CD4-positive, alpha-beta T cell (primary cell): ENCODE results near the gene GTF2H4. TPM values are rescaled to one million over a fixed set of nuclear protein-coding genes. Genes with fewer than 3 reads are reported as not detected.

Source experiments
- ATAC-seq: fragments of 200-7000 bp; cut with Tn5 transposase; one replicate; pipeline ENCODE4 v1.10.0; 2022; ENCODE audit warnings: mild to moderate bottlenecking; ENCODE audit not compliant: poor library complexity
- CTCF ChIA-PET: fragments of 350-600 bp; sonication (Branson Sonifier 250); formaldehyde crosslinking; loops from one replicate; lab custom pipeline; 2021; ENCODE audit warnings: antibody characterized with exemption, inconsistent platforms; lab: Charles Lee
- POLR2A ChIA-PET: fragments of 350-600 bp; sonication (Branson Sonifier 250); formaldehyde crosslinking; loops from one replicate; lab custom pipeline; 2021; ENCODE audit warnings: antibody characterized with exemption, inconsistent platforms; lab: Charles Lee
- DNase-seq, 14 experiments: peaks; one replicate each; pipeline ENCODE4 v3.0.0-alpha.2; 2013 to 2020; ENCODE audit warnings: mixed read lengths in 2 of 14
- H3K27ac ChIP-seq, 2 donors: one replicate each; pipeline versions ENCODE4 v1.5.1 to v1.7.0; 2013; ENCODE audit warnings: low read length in 2 of 2, low read depth in 1 of 2, mild to moderate bottlenecking in 1 of 2
- H3K27me3 ChIP-seq, 2 experiments: 1 replicate in 1 of 2; 2 replicates in 1 of 2; pipeline versions ENCODE4 v1.6.1 to v1.7.0; 2013; ENCODE audit warnings: low read length in 2 of 2, control low read depth in 1 of 2, mild to moderate bottlenecking in 1 of 2, moderate library complexity in 1 of 2; ENCODE audit not compliant: insufficient read depth in 2 of 2, control insufficient read depth in 1 of 2
- H3K36me3 ChIP-seq: one replicate; pipeline ENCODE4 v1.6.1; 2013; ENCODE audit warnings: low read length, control low read depth; ENCODE audit not compliant: insufficient read depth
- H3K4me1 ChIP-seq: one replicate; pipeline ENCODE4 v1.6.1; 2013; ENCODE audit warnings: low read length, control low read depth; ENCODE audit not compliant: insufficient read depth
- H3K4me3 ChIP-seq: one replicate; pipeline ENCODE4 v1.5.1; 2013; ENCODE audit warnings: mild to moderate bottlenecking, low read length, moderate library complexity
- H3K9me3 ChIP-seq, 2 experiments: 1 replicate in 1 of 2; 2 replicates in 1 of 2; pipeline versions ENCODE4 v1.6.1 to v1.7.0; 2013; ENCODE audit warnings: low read length in 2 of 2, mild to moderate bottlenecking in 2 of 2, control low read depth in 1 of 2, moderate library complexity in 1 of 2; ENCODE audit not compliant: control insufficient read depth in 1 of 2, insufficient read depth in 1 of 2
- H3K27ac Mint-ChIP-seq: one replicate; pipeline ENCODE4 v1.8.0; 2020; ENCODE audit warnings: mixed read lengths
- H3K27me3 Mint-ChIP-seq: one replicate; pipeline ENCODE4 v1.8.0; 2021; ENCODE audit warnings: mixed read lengths
- H3K36me3 Mint-ChIP-seq: one replicate; pipeline ENCODE4 v1.8.0; 2021; ENCODE audit warnings: low read depth, mixed read lengths
- H3K4me1 Mint-ChIP-seq: one replicate; pipeline ENCODE4 v1.8.0; 2021; ENCODE audit warnings: low read depth, mixed read lengths
- H3K4me3 Mint-ChIP-seq: one replicate; pipeline ENCODE4 v1.8.0; 2020; ENCODE audit warnings: mild to moderate bottlenecking, mixed read lengths
- H3K9me3 Mint-ChIP-seq: one replicate; pipeline ENCODE4 v1.8.0; 2020; ENCODE audit warnings: mixed read lengths
- intact Hi-C, 2 experiments: fragments of 100-400 bp; cut with DNase I in 1 of 2; cut with micrococcal nuclease in 1 of 2; formaldehyde crosslinking; loops; one replicate each; pipeline versions ENCODE4 v1.15.1 to v1.9.0; 2023 to 2025; cut with DNase I, micrococcal nuclease
- total RNA-seq, 174 experiments: library from RNA in 2 of 174; stranded (reverse) in 2 of 174; gene quantifications; one replicate each; pipeline ENCODE4 v1.2.3 and lab custom pipeline; 2021 to 2026
- TF ChIP-seq, protein P1 (sequence below): fragments of 200-600 bp; IDR thresholded peaks from one replicate; pipeline ENCODE4 v1.8.0; 2022; ENCODE audit warnings: antibody characterized with exemption, mild to moderate bottlenecking

Gene GTF2H4
- total RNA-seq, 2 experiments from 2014 or later = 7.7 to 10.7 TPM

DNA sequence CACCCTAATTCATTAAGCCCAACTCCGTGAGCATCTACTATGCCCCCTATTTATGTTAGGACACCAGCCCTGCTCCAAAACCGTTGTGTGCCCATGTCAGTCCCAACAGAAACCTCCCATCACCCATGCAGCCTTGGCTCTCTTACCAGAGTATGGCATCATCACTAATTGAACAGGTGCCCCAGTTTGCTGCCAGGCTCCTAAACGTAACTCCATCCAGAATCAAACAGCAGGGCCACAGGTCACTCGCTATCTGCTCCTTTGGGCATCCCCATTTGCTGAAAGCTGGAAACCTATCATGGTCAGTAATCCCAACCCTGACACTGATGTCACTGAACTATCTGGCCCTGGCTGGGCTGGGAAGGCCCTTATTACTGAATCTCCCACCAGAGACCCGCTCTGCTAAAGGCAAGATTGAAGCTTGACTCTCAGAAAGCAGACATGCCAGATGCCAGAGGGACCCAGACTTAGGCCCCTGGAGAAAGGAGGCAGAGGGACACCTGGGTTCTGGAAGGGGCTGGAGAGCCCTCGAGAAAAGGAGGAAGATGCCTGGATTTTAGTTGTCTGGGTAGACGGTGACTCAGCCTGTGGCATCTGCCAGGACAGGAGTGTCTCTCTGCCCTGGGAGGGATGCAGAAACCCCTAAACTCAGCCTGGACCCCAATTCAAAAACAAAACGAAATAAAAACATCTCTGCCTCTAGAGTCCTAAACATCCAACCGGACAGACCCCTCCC is 46.8 kb downstream of the GTF2H4 start:
- H3K27ac ChIP-seq = peak overlapping the region in 1 of 2 donors; percentile 67
- Mint-ChIP-seq H3K27ac (peak overlapping the region; percentile 85), H3K27me3 (peaks cover 43% of the 10 kb centered on the region), H3K9me3 (no peaks in the 10 kb centered on the region), H3K4me3 (peak overlapping the region; percentile 90), H3K36me3 (no peaks in the 10 kb centered on the region), H3K4me1 (peaks cover 28% of the 10 kb centered on the region)
- no peaks in the 10 kb centered on the region for H3K9me3 ChIP-seq
- H3K4me3 ChIP-seq = peak overlapping the region; percentile 66
- ChIA-PET POLR2A (interaction anchor here (0.8 to 1.8 kb wide), 8 partner anchors 24 to 628 kb away, joined by 3 to 9 read pairs (median 4); partner anchors contain the start of genes DDR1, GTF2H4, TRIM39 and VARS2), CTCF (no interaction called here)
- H3K27me3 ChIP-seq = peaks cover 0 to 1% of the 10 kb centered on the region in 2 experiments
- H3K4me1 ChIP-seq = peaks cover 17% of the 10 kb centered on the region
- TF ChIP-seq, protein P1, sequence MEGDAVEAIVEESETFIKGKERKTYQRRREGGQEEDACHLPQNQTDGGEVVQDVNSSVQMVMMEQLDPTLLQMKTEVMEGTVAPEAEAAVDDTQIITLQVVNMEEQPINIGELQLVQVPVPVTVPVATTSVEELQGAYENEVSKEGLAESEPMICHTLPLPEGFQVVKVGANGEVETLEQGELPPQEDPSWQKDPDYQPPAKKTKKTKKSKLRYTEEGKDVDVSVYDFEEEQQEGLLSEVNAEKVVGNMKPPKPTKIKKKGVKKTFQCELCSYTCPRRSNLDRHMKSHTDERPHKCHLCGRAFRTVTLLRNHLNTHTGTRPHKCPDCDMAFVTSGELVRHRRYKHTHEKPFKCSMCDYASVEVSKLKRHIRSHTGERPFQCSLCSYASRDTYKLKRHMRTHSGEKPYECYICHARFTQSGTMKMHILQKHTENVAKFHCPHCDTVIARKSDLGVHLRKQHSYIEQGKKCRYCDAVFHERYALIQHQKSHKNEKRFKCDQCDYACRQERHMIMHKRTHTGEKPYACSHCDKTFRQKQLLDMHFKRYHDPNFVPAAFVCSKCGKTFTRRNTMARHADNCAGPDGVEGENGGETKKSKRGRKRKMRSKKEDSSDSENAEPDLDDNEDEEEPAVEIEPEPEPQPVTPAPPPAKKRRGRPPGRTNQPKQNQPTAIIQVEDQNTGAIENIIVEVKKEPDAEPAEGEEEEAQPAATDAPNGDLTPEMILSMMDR = no peak
- ATAC-seq (peak; percentile 9), DNase-seq (no peak)
- intact Hi-C loops = no loop called here
- H3K36me3 ChIP-seq = no peaks in the 10 kb centered on the region

DNA sequence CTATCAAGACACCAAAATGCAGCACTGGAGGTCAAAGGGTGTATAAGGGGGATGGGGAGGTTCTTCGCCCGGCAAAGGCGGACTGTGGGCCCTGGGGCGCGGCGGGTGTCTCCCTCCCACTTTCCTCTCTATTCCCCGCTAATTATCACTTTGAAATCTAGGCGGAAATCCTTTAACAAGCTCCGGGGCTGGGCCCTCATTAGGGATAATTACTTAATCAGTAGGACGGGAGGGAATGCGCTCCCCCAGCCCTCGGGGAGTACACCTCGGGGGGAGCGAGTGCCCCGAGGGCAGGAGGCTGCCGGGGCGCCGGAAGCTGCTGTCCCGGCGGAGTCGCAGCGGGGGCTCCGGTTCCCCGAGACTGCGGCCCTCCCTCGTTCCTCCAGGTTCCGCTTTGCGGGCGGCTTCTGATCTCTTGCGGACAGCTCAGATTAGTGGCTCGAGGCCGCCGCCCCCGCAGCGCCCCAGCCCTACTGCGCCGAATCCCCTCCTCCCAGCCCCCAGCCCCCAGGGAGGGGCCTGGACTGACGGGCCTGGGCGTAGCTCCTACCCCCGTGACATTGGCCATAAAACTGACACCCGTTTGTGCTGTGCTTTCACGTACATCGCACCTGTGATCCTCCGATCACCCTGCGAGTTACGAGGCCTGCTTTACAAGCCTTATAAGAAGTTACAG is 47.5 kb downstream of the GTF2H4 start:
- Mint-ChIP-seq H3K27ac (peak overlapping the region; percentile 85), H3K9me3 (no peaks in the 10 kb centered on the region), H3K4me3 (peak overlapping the region; percentile 90), H3K4me1 (peaks cover 28% of the 10 kb centered on the region), H3K36me3 (no peaks in the 10 kb centered on the region), H3K27me3 (peaks cover 39% of the 10 kb centered on the region)
- Histone ChIP-seq H3K4me3 (peak overlapping the region; percentile 66), H3K9me3 (no peaks in the 10 kb centered on the region), H3K4me1 (peaks cover 17% of the 10 kb centered on the region), H3K27me3 (peaks cover 0 to 3% of the 10 kb centered on the region in 2 experiments), H3K27ac (peak overlapping the region in 1 of 2 donors; percentile 67), H3K36me3 (no peaks in the 10 kb centered on the region)
- TF ChIP-seq, protein P1 = no peak
- ChIA-PET CTCF (no interaction called here), POLR2A (interaction anchor here (0.8 to 1.8 kb wide), 9 partner anchors 23 to 629 kb away, joined by 3 to 9 read pairs (median 4); partner anchors contain the start of genes DDR1, GTF2H4, TRIM39 and VARS2)
- DNase-seq = peak; percentile 39 to 80 (median 66)
- intact Hi-C loops = no loop called here
- peak; percentile 81 for ATAC-seq

DNA sequence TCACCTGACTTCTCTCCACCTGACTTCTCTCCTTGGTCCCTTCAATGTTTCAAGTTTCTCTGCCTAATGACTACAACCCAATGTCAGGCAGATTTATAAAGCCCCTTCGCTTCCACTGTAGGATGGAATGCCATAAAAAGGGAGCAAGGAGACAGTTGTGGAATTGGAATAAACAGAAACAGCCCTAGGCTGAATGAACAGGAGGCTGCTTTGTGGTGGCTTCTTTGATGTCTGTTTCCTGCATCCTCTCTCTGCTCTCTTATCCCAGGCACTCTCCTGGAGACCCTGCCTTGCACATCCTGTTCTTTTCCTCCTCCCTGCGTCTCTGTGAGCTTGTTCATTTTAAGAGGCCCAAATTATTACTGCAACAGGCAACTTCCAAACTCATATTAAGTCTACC is 49.7 kb downstream of the GTF2H4 start:
- H3K27me3 Mint-ChIP-seq = peaks cover 19% of the 10 kb centered on the region
- H3K9me3 Mint-ChIP-seq = no peaks in the 10 kb centered on the region
- H3K36me3 Mint-ChIP-seq = no peaks in the 10 kb centered on the region
- peaks cover 17% of the 10 kb centered on the region for H3K4me1 ChIP-seq
- no peaks in the 10 kb centered on the region for H3K9me3 ChIP-seq
- no peak for ATAC-seq
- peaks cover 28% of the 10 kb centered on the region for H3K4me1 Mint-ChIP-seq
- ChIA-PET POLR2A (no interaction called here), CTCF (no interaction called here)
- no peak overlapping the region for H3K27ac Mint-ChIP-seq
- DNase-seq = no peak
- no peaks in the 10 kb centered on the region for H3K36me3 ChIP-seq
- intact Hi-C loops = no loop called here
- TF ChIP-seq, protein P1 = no peak
- peaks cover 0 to 3% of the 10 kb centered on the region in 2 experiments for H3K27me3 ChIP-seq
- H3K4me3 Mint-ChIP-seq = no peak overlapping the region
- H3K27ac ChIP-seq = no peak overlapping the region
- no peak overlapping the region for H3K4me3 ChIP-seq
